DND-41 (cell line): ENCODE measurements around the gene KAT6B.

ENCODE experiments used
- ATAC-seq: fragments of 200-7000 bp; cut with Tn5 transposase; 3 replicates; pipeline ENCODE4 v1.9.1; 2021; ENCODE audit warnings: low read depth; ENCODE audit not compliant: insufficient read depth
- DNase-seq: peaks from one replicate; pipeline ENCODE4 v3.0.0-alpha.2; 2020
- H2AFZ ChIP-seq: 2 replicates; pipeline ENCODE4 v1.6.0; 2012; ENCODE audit warnings: low read depth, low read length
- H3K27ac ChIP-seq: 2 replicates; pipeline ENCODE4 v1.5.1; 2012; ENCODE audit warnings: low read length, inconsistent platforms
- H3K27me3 ChIP-seq: fragments of 200-600 bp; sonication (generic); 2 replicates; pipeline ENCODE4 v1.6.0; 2012; ENCODE audit warnings: low read length, mild to moderate bottlenecking, inconsistent platforms; ENCODE audit not compliant: insufficient read depth, poor library complexity
- H3K36me3 ChIP-seq: 2 replicates; pipeline ENCODE4 v1.5.1; 2012; ENCODE audit warnings: low read length, inconsistent platforms; ENCODE audit not compliant: insufficient read depth
- H3K4me1 ChIP-seq: 2 replicates; pipeline ENCODE4 v1.5.1; 2012; ENCODE audit warnings: mild to moderate bottlenecking, low read length; ENCODE audit not compliant: insufficient read depth
- H3K4me2 ChIP-seq: 2 replicates; pipeline ENCODE4 v1.6.0; 2012; ENCODE audit warnings: mild to moderate bottlenecking, moderate library complexity, low read length, inconsistent platforms; ENCODE audit not compliant: insufficient read depth
- H3K4me3 ChIP-seq, 2 experiments: fragments of 200-600 bp in 1 of 2; shearing (Covaris generic) in 1 of 2; 2 replicates each; pipeline ENCODE4 v1.5.1; 2012 to 2016; ENCODE audit warnings: inconsistent platforms in 2 of 2, low read length in 2 of 2, mild to moderate bottlenecking in 2 of 2, low read depth in 1 of 2, moderate library complexity in 1 of 2
- H3K79me2 ChIP-seq: 2 replicates; pipeline ENCODE4 v1.6.0; 2012; ENCODE audit warnings: low read length, inconsistent platforms; ENCODE audit not compliant: insufficient read depth
- H3K9ac ChIP-seq: 2 replicates; pipeline ENCODE4 v1.6.0; 2012; ENCODE audit warnings: low read depth, mild to moderate bottlenecking, inconsistent platforms, low read length, moderate library complexity
- H3K9me3 ChIP-seq: 2 replicates; pipeline ENCODE4 v1.5.1; 2012; ENCODE audit warnings: low read length, moderate library complexity, mild to moderate bottlenecking, inconsistent platforms; ENCODE audit not compliant: insufficient read depth, severe bottlenecking
- H4K20me1 ChIP-seq: 2 replicates; pipeline ENCODE4 v1.6.0; 2012; ENCODE audit warnings: low read length; ENCODE audit not compliant: insufficient read depth
- EZH2 ChIP-seq: IDR thresholded peaks from 3 replicates; pipeline ENCODE4 v1.6.1; 2012; ENCODE audit warnings: borderline replicate concordance, low read depth, mild to moderate bottlenecking, moderate library complexity, low read length, inconsistent platforms; ENCODE audit not compliant: severe bottlenecking
- TF ChIP-seq, protein P1 (sequence below): IDR thresholded peaks from 2 replicates; pipeline ENCODE4 v1.5.1; 2012; ENCODE audit warnings: borderline replicate concordance, low read length, moderate library complexity, mild to moderate bottlenecking; ENCODE audit not compliant: poor library complexity, severe bottlenecking; ENCODE audit errors: extremely low read depth

The KAT6B gene

GRCh38 chr10:74855027-74855426, 28.6 kb downstream of the KAT6B start:
- H3K36me3 ChIP-seq, result no peaks in the 10 kb centered on the region
- H3K9ac ChIP-seq, result no peak overlapping the region
- no peaks in the 10 kb centered on the region for H3K27me3 ChIP-seq
- H3K9me3 ChIP-seq, result no peaks in the 10 kb centered on the region
- H4K20me1 ChIP-seq, result peaks cover 4% of the 10 kb centered on the region; the same call in 1 of the 2 replicates
- H2AFZ ChIP-seq, result no peak overlapping the region
- H3K79me2 ChIP-seq, result peaks cover 52% of the 10 kb centered on the region
- ATAC-seq (no peak), DNase-seq (no peak)
- H3K4me2 ChIP-seq, result no peak overlapping the region
- H3K4me3 ChIP-seq, result no peak overlapping the region
- TF ChIP-seq EZH2, result no peak
- TF ChIP-seq, protein P1, sequence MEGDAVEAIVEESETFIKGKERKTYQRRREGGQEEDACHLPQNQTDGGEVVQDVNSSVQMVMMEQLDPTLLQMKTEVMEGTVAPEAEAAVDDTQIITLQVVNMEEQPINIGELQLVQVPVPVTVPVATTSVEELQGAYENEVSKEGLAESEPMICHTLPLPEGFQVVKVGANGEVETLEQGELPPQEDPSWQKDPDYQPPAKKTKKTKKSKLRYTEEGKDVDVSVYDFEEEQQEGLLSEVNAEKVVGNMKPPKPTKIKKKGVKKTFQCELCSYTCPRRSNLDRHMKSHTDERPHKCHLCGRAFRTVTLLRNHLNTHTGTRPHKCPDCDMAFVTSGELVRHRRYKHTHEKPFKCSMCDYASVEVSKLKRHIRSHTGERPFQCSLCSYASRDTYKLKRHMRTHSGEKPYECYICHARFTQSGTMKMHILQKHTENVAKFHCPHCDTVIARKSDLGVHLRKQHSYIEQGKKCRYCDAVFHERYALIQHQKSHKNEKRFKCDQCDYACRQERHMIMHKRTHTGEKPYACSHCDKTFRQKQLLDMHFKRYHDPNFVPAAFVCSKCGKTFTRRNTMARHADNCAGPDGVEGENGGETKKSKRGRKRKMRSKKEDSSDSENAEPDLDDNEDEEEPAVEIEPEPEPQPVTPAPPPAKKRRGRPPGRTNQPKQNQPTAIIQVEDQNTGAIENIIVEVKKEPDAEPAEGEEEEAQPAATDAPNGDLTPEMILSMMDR, result no peak
- H3K4me1 ChIP-seq, result no peaks in the 10 kb centered on the region
- no peak overlapping the region for H3K27ac ChIP-seq

DNA sequence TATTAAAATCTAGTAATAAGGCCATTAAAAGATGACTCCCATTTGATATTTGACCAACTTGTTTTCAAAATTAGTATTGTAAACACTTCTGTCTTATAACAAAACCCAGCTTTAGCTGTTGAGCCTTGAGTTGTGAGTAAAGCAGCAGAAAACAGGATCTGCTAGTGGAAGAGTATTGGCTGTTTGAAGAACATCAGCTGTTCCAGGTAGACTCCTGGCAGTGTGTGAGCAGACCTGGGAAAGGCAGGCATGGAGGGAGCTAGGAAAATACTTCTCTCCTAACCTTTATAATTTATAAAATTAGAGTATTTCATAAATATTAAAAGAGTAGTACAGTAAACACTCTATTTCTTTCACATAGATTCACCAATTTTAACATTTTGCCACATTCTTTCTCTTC, 29.0 kb downstream of the KAT6B start:
- TF ChIP-seq EZH2, result no peak
- TF ChIP-seq, protein P1, result no peak
- Histone ChIP-seq H3K27ac (no peak overlapping the region), H2AFZ (no peak overlapping the region), H3K9me3 (no peaks in the 10 kb centered on the region), H3K4me1 (no peaks in the 10 kb centered on the region), H3K27me3 (no peaks in the 10 kb centered on the region), H3K4me2 (no peak overlapping the region), H3K4me3 (no peak overlapping the region), H3K36me3 (no peaks in the 10 kb centered on the region), H3K79me2 (peaks cover 54% of the 10 kb centered on the region), H4K20me1 (peaks cover 4% of the 10 kb centered on the region; the same call in 1 of the 2 replicates), H3K9ac (no peak overlapping the region)
- ATAC-seq (no peak), DNase-seq (no peak)

DNA sequence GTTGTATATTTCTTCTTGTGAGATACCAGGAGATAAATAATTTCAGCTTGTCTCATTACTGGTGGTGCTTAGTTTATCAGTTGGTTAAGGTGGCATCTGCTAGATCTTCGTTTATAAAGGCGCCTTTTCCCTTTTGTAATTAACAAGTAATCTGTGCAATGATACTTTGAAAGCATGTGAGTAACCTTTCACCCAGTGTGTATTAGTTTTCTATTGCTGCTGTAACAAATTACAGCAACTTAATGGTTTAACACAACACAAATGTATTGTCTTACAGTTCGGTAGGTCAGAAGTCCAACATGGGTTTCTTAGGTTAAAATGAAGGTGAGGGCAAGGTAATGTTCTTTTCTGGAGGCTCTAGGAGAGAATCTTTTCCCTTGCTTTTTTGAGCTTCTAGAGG, 30.5 kb downstream of the KAT6B start:
- peaks cover 51% of the 10 kb centered on the region for H3K79me2 ChIP-seq
- no peak overlapping the region for H2AFZ ChIP-seq
- no peaks in the 10 kb centered on the region for H3K27me3 ChIP-seq
- H3K4me3 ChIP-seq, result no peak overlapping the region
- TF ChIP-seq EZH2, result no peak
- TF ChIP-seq, protein P1, result no peak
- H3K9ac ChIP-seq, result no peak overlapping the region
- DNase-seq (no peak), ATAC-seq (no peak)
- no peak overlapping the region for H3K4me2 ChIP-seq
- H4K20me1 ChIP-seq, result peaks cover 4% of the 10 kb centered on the region; the same call in 1 of the 2 replicates
- H3K36me3 ChIP-seq, result no peaks in the 10 kb centered on the region
- H3K9me3 ChIP-seq, result no peaks in the 10 kb centered on the region
- no peak overlapping the region for H3K27ac ChIP-seq
- H3K4me1 ChIP-seq, result no peaks in the 10 kb centered on the region

DNA sequence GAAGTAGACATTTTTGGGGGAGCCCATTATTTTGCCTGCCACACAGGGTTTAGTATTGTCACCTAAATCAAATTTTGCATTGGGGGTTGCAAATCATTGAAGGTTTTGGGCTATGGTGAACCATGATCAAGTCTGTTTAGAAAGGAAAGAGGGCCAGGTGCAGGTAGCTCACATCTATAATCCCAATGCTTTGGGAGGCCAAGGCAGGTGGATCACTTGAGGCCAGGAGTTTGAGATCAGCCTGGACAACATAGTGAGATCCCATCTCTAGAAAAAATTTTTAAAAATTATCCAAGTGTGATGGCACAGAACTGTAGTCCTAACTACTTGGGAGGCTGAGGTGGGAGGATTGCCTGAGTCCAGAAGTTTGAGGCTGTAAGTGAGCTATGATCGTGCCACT, 31.2 kb downstream of the KAT6B start:
- H3K27ac ChIP-seq, result no peak overlapping the region
- peaks cover 4% of the 10 kb centered on the region; the same call in 1 of the 2 replicates for H4K20me1 ChIP-seq
- no peak for ATAC-seq
- H3K4me1 ChIP-seq, result no peaks in the 10 kb centered on the region
- H3K27me3 ChIP-seq, result no peaks in the 10 kb centered on the region
- no peak overlapping the region for H3K4me3 ChIP-seq
- no peak overlapping the region for H3K4me2 ChIP-seq
- H2AFZ ChIP-seq, result no peak overlapping the region
- H3K36me3 ChIP-seq, result no peaks in the 10 kb centered on the region
- H3K9me3 ChIP-seq, result no peaks in the 10 kb centered on the region
- H3K9ac ChIP-seq, result no peak overlapping the region
- no peak for DNase-seq
- TF ChIP-seq EZH2, result no peak
- TF ChIP-seq, protein P1, result no peak
- H3K79me2 ChIP-seq, result peaks cover 49% of the 10 kb centered on the region
